ENCODE results near the gene RUNX1.

DNA sequence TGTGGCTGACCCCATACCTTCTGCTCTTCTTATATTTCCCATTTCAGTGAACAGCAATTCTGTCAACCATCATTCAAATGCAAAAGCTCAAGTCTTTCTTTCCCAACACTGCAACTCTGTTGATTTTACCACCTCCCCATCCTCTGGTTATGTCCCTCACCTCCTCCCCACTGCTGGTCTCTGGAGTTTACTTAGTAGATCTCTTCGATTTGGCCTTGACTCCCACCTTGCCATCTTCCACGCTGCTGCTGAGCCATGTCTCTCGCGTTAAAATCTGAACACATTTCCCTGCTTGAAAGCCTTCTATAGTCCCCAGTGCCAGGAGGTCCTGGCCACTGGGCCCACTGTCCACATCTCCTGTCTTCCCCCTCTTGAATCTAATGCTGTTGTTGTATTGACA lies 125.5 kb downstream of the RUNX1 start:
- TF ChIP-seq, protein P1, sequence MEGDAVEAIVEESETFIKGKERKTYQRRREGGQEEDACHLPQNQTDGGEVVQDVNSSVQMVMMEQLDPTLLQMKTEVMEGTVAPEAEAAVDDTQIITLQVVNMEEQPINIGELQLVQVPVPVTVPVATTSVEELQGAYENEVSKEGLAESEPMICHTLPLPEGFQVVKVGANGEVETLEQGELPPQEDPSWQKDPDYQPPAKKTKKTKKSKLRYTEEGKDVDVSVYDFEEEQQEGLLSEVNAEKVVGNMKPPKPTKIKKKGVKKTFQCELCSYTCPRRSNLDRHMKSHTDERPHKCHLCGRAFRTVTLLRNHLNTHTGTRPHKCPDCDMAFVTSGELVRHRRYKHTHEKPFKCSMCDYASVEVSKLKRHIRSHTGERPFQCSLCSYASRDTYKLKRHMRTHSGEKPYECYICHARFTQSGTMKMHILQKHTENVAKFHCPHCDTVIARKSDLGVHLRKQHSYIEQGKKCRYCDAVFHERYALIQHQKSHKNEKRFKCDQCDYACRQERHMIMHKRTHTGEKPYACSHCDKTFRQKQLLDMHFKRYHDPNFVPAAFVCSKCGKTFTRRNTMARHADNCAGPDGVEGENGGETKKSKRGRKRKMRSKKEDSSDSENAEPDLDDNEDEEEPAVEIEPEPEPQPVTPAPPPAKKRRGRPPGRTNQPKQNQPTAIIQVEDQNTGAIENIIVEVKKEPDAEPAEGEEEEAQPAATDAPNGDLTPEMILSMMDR (IDR thresholded peaks at IDR 0.05) = no peak
- TF ChIP-seq EZH2 (IDR thresholded peaks at IDR 0.05; ENCODE audit: borderline replicate concordance, insufficient read depth, low read depth, low read length, poor library complexity, severe bottlenecking) = no peak

Data from B cell (primary cell).